H1 (cell line): ENCODE data around the gene RARA. TPM values are rescaled to one million over a fixed set of nuclear protein-coding genes. Genes with fewer than 3 reads are reported as not detected.

Source experiments
- CTCF ChIA-PET: fragments of 300-600 bp; sonication (Branson Sonifier 250); formaldehyde crosslinking; loops from one replicate; lab custom pipeline; 2021; ENCODE audit not compliant: partially characterized antibody; lab: Charles Lee
- POLR2A ChIA-PET: fragments of 300-600 bp; sonication (Branson Sonifier 250); formaldehyde crosslinking; loops from one replicate; lab custom pipeline; 2021; ENCODE audit warnings: inconsistent platforms; ENCODE audit not compliant: partially characterized antibody; lab: Charles Lee
- DNase-seq, 2 experiments: peaks; one replicate each; pipeline versions ENCODE4 v3.0.0 to v3.0.0-alpha.2; 2010 to 2022; ENCODE audit warnings: low spot score in 2 of 2, low read depth in 1 of 2, mixed read lengths in 1 of 2
- FAIRE-seq: peaks from 2 replicates; lab custom pipeline; 2011; peaks lifted over from hg19 to GRCh38; lab: Jason Lieb, UNC
- H2AFZ ChIP-seq: 2 replicates; pipeline ENCODE4 v1.8.1; 2012; ENCODE audit warnings: low read length, inconsistent platforms
- H2AK5ac ChIP-seq: 2 replicates; pipeline ENCODE4 v1.6.1; 2013; ENCODE audit warnings: low read depth, low read length
- H2BK120ac ChIP-seq: replicated peaks from 2 replicates; pipeline ENCODE3; 2013; ENCODE audit warnings: low read depth, low read length, inconsistent platforms
- H2BK12ac ChIP-seq: 2 replicates; pipeline ENCODE4 v1.6.1; 2013; ENCODE audit warnings: low read depth, low read length
- H2BK15ac ChIP-seq: 2 replicates; pipeline ENCODE4 v1.6.1; 2013; ENCODE audit warnings: low read length
- H2BK20ac ChIP-seq: 2 replicates; pipeline ENCODE4 v1.6.1; 2013; ENCODE audit warnings: low read length
- H2BK5ac ChIP-seq: 2 replicates; pipeline ENCODE4 v1.6.1; 2013; ENCODE audit warnings: low read depth, low read length
- H3K14ac ChIP-seq: 2 replicates; pipeline ENCODE4 v1.6.1; 2013; ENCODE audit warnings: inconsistent platforms; ENCODE audit not compliant: insufficient read length
- H3K18ac ChIP-seq: 2 replicates; pipeline ENCODE4 v1.6.1; 2013; ENCODE audit warnings: low read length; ENCODE audit errors: extremely low read depth
- H3K23ac ChIP-seq: 2 replicates; pipeline ENCODE4 v1.6.1; 2013; ENCODE audit warnings: inconsistent platforms; ENCODE audit not compliant: insufficient read length
- H3K23me2 ChIP-seq: 2 replicates; pipeline ENCODE4 v1.6.1; 2013; ENCODE audit warnings: low read depth, low read length
- H3K27ac ChIP-seq: 2 replicates; pipeline ENCODE4 v1.6.1; 2011; ENCODE audit warnings: low read depth, low read length, inconsistent platforms
- H3K27me3 ChIP-seq, 4 experiments: replicated peaks in 1 of 4; 1 replicate in 1 of 4; 2 replicates in 3 of 4; pipeline versions ENCODE4 v1.6.1 to v1.8.1; 2011 to 2013; ENCODE audit warnings: low read length in 3 of 4, mild to moderate bottlenecking in 3 of 4, inconsistent platforms in 2 of 4, mixed read lengths in 2 of 4, moderate library complexity in 1 of 4; ENCODE audit not compliant: control insufficient read depth in 3 of 4, insufficient read depth in 3 of 4; ENCODE audit errors: extremely low read depth in 1 of 4
- H3K36me3 ChIP-seq, 4 experiments: 2 replicates each; pipeline versions ENCODE4 v1.6.1 to v1.8.1; 2011 to 2013; ENCODE audit warnings: mild to moderate bottlenecking in 4 of 4, low read length in 3 of 4, moderate library complexity in 2 of 4, control low read depth in 1 of 4, inconsistent platforms in 1 of 4; ENCODE audit not compliant: insufficient read depth in 4 of 4, control insufficient read depth in 2 of 4
- H3K4ac ChIP-seq: replicated peaks from 2 replicates; pipeline ENCODE3; 2013; ENCODE audit warnings: low read length, low read depth, mixed read lengths, inconsistent platforms; ENCODE audit not compliant: insufficient read length
- H3K4me1 ChIP-seq, 4 experiments: replicated peaks in 1 of 4; 1 replicate in 1 of 4; 2 replicates in 3 of 4; pipeline versions ENCODE4 v1.6.1 to v1.8.1; 2011 to 2013; ENCODE audit warnings: low read length in 3 of 4, inconsistent platforms in 2 of 4, mixed read lengths in 1 of 4; ENCODE audit not compliant: insufficient read depth in 4 of 4, control insufficient read depth in 3 of 4
- H3K4me2 ChIP-seq, 2 experiments: 2 replicates each; pipeline versions ENCODE4 v1.6.1 to v1.8.1; 2011 to 2013; ENCODE audit warnings: low read depth in 2 of 2, low read length in 2 of 2, control low read depth in 1 of 2, inconsistent platforms in 1 of 2, mild to moderate bottlenecking in 1 of 2; ENCODE audit not compliant: insufficient read depth in 1 of 2
- H3K4me3 ChIP-seq, 4 experiments: fragments of 200-600, 300-600 bp in 1 of 4; sonication (generic), shearing (Covaris generic), sonication (Bioruptor Twin) in 1 of 4; 2 replicates each; pipeline versions ENCODE4 v1.5.1 to v1.8.1; 2011 to 2016; ENCODE audit warnings: low read length in 4 of 4, low read depth in 3 of 4, control low read depth in 2 of 4, inconsistent platforms in 2 of 4, mild to moderate bottlenecking in 2 of 4, mixed read lengths in 1 of 4, moderate library complexity in 1 of 4; ENCODE audit not compliant: insufficient read depth in 2 of 4; ENCODE audit errors: extremely low read depth in 1 of 4
- H3K56ac ChIP-seq: replicated peaks from 2 replicates; pipeline ENCODE3; 2013; ENCODE audit warnings: low read depth, mild to moderate bottlenecking, mixed read lengths, low read length, inconsistent platforms; ENCODE audit not compliant: insufficient read length
- H3K79me1 ChIP-seq: 2 replicates; pipeline ENCODE4 v1.6.1; 2013; ENCODE audit warnings: low read depth, low read length, control low read depth
- H3K79me2 ChIP-seq, 2 experiments: 2 replicates each; pipeline versions ENCODE4 v1.6.1 to v1.8.1; 2012 to 2013; ENCODE audit warnings: low read length in 2 of 2, mild to moderate bottlenecking in 2 of 2, inconsistent platforms in 1 of 2; ENCODE audit not compliant: insufficient read depth in 2 of 2, control insufficient read depth in 1 of 2
- H3K9ac ChIP-seq, 4 experiments: replicated peaks in 1 of 4; 1 replicate in 1 of 4; 2 replicates in 3 of 4; pipeline versions ENCODE4 v1.6.1 to v1.8.1; 2011 to 2013; ENCODE audit warnings: low read depth in 3 of 4, low read length in 3 of 4, control low read depth in 2 of 4, mild to moderate bottlenecking in 2 of 4, moderate library complexity in 2 of 4, inconsistent platforms in 1 of 4; ENCODE audit errors: extremely low read depth in 1 of 4
- H3K9me3 ChIP-seq, 2 experiments: 2 replicates each; pipeline versions ENCODE4 v1.6.1 to v1.8.1; 2012 to 2013; ENCODE audit warnings: mild to moderate bottlenecking in 2 of 2, moderate library complexity in 2 of 2, control low read depth in 1 of 2, inconsistent platforms in 1 of 2, low read depth in 1 of 2, low read length in 1 of 2, mixed read lengths in 1 of 2; ENCODE audit not compliant: insufficient read depth in 2 of 2
- H4K20me1 ChIP-seq, 2 experiments: replicated peaks in 1 of 2; 2 replicates each; pipeline versions ENCODE3 to v1.8.1; 2011 to 2013; ENCODE audit warnings: inconsistent platforms in 2 of 2, low read length in 2 of 2, mild to moderate bottlenecking in 1 of 2; ENCODE audit not compliant: insufficient read depth in 2 of 2, control insufficient read depth in 1 of 2
- H4K5ac ChIP-seq: 2 replicates; pipeline ENCODE4 v1.6.1; 2013; ENCODE audit warnings: low read length, low read depth, mixed read lengths, inconsistent platforms; ENCODE audit not compliant: insufficient read length
- H4K8ac ChIP-seq: 2 replicates; pipeline ENCODE4 v1.8.0; 2013; ENCODE audit warnings: mild to moderate bottlenecking, moderate library complexity, low read length, inconsistent platforms; ENCODE audit not compliant: insufficient read depth; ENCODE audit errors: extremely low read depth
- H4K91ac ChIP-seq: replicated peaks from 2 replicates; pipeline ENCODE3; 2013; ENCODE audit warnings: low read length, mixed read lengths, inconsistent platforms; ENCODE audit not compliant: insufficient read length
- GABPA ChIP-seq: IDR thresholded peaks from 2 replicates; pipeline ENCODE4 v1.6.1; 2011; ENCODE audit warnings: mild to moderate bottlenecking, low read length, moderate library complexity, borderline replicate concordance; ENCODE audit not compliant: insufficient read depth
- JUN ChIP-seq: IDR thresholded peaks from 2 replicates; pipeline ENCODE4 v1.6.1; 2011; ENCODE audit warnings: low read depth, mild to moderate bottlenecking, improper control_type of control experiment, low read length
- JUND ChIP-seq: IDR thresholded peaks from 2 replicates; pipeline ENCODE4 v1.6.1; 2011; ENCODE audit warnings: mild to moderate bottlenecking, improper control_type of control experiment, low read length
- MAFK ChIP-seq: IDR thresholded peaks from 2 replicates; pipeline ENCODE4 v1.6.1; 2012; ENCODE audit warnings: low read depth, mild to moderate bottlenecking, improper control_type of control experiment, low read length
- TCF12 ChIP-seq: IDR thresholded peaks from 2 replicates; pipeline ENCODE4 v1.6.1; 2011; ENCODE audit warnings: low read depth, mild to moderate bottlenecking, low read length
- WGBS, 2 experiments: shearing (Covaris generic) in 1 of 2; methylation state at CpG; one replicate each; pipeline versions ENCODE4 v1.1.6 to v1.1.7; 2013 to 2015; ENCODE audit warnings: low lambda C conversion rate in 2 of 2, mixed read lengths in 2 of 2, inconsistent platforms in 1 of 2, low coverage in 1 of 2, missing lambda C conversion rate in 1 of 2; ENCODE audit not compliant: insufficient replicate concordance in 2 of 2, insufficient coverage in 1 of 2, insufficient read length in 1 of 2; ENCODE audit errors: extremely low coverage in 1 of 2, missing lambda C conversion rate in 1 of 2; 5-methylcytosine and 5-hydroxymethylcytosine counted together
- polyA plus RNA-seq, 7 experiments: library from polyadenylated mRNA; depleted of rRNA in 3 of 7; stranded (reverse) in 5 of 7; unstranded in 2 of 7; fragments of >200 nt in 5 of 7; fragments of 200-250 nt in 2 of 7; gene quantifications; 1 replicate in 5 of 7; 2 replicates in 1 of 7; 4 replicates in 1 of 7; pipeline versions ENCODE4 v1.2.1 to v1.2.3, GENCODE V29; 2011 to 2013; ENCODE audit warnings: missing spikeins in 2 of 7, mixed read lengths in 2 of 7
- total RNA-seq: library from RNA; stranded (reverse); fragmentation: NEBNext Ultra II Directional; extraction: Animal tissue kit (Norgen Biotek cat#: 25700); gene quantifications from 2 replicates; pipeline ENCODE4 v1.2.1, GENCODE V29; 2021
- TF ChIP-seq, protein P1 (sequence below): IDR thresholded peaks from 2 replicates; pipeline ENCODE4 v1.6.1; 2011; ENCODE audit warnings: low read depth, mild to moderate bottlenecking, low read length; ENCODE audit not compliant: insufficient read depth

The RARA gene
- total and polyA plus RNA-seq, 2 of the 8 experiments (the other 6 are each of a cell fraction or from before 2014, with no cell fraction given): 4.4 to 16.5 TPM

DNA sequence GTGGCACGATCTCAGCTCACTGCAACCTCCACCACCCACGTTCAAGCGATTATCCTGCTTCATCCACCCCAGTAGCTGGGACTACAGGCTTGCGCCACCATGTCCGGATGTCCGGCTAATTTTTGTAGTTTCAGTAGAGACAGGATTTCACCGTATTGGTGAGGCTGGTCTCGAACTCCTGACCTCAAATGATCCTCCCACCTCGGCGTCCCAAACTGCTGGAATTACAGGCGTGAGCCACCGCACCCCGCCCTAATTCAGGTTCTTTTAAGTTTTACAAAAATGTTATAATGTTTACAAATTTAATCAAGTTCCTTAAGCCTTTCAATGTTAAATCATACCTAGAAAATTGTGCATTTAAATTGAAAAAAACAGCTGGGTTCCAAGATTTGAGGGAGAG is 68.9 kb downstream of the RARA start:
- WGBS, 2 experiments: 95% methylated on average over 13 of the region's 13 CpGs; no CpG with 5 or more reads in 1 of the 2 experiments
- H3K23me2 ChIP-seq: no peaks in the 10 kb centered on the region
- CTCF ChIA-PET: interaction anchor here (0.7 to 1.0 kb wide), 3 partner anchors 12 to 1625 kb away, joined by 3 read pairs; no protein-coding TSS in a partner anchor
- H2AK5ac ChIP-seq: no peak overlapping the region
- no peak overlapping the region for H3K56ac ChIP-seq
- no peak overlapping the region for H2BK12ac ChIP-seq
- H3K4ac ChIP-seq: no peak overlapping the region
- H3K9ac ChIP-seq: no peak overlapping the region
- DNase-seq (no peak), FAIRE-seq (no peak)
- H2BK5ac ChIP-seq: no peak overlapping the region
- no peaks in the 10 kb centered on the region for H3K79me1 ChIP-seq
- H3K14ac ChIP-seq: no peak overlapping the region
- no peaks in the 10 kb centered on the region for H3K79me2 ChIP-seq
- no peak overlapping the region for H3K4me3 ChIP-seq
- H2BK15ac ChIP-seq: no peak overlapping the region
- H2AFZ ChIP-seq: no peak overlapping the region
- no peak overlapping the region for H4K91ac ChIP-seq
- no peak overlapping the region for H3K18ac ChIP-seq
- H4K20me1 ChIP-seq: no peaks in the 10 kb centered on the region
- POLR2A ChIA-PET: no interaction called here
- no peak overlapping the region for H3K27ac ChIP-seq
- peaks cover 0 to 2% of the 10 kb centered on the region in 2 experiments; a peak in 1 of 4 replicates for H3K9me3 ChIP-seq
- no peak overlapping the region for H4K5ac ChIP-seq
- H2BK20ac ChIP-seq: no peak overlapping the region
- H3K4me2 ChIP-seq: no peak overlapping the region
- H2BK120ac ChIP-seq: no peak overlapping the region
- no peaks in the 10 kb centered on the region for H3K27me3 ChIP-seq
- H3K4me1 ChIP-seq: peaks cover 0 to 6% (median 4%) of the 10 kb centered on the region in 4 experiments; a peak in 3 of 7 replicates
- no peaks in the 10 kb centered on the region for H3K36me3 ChIP-seq
- no peak overlapping the region for H3K23ac ChIP-seq
- no peak overlapping the region for H4K8ac ChIP-seq
- TF ChIP-seq, protein P1, sequence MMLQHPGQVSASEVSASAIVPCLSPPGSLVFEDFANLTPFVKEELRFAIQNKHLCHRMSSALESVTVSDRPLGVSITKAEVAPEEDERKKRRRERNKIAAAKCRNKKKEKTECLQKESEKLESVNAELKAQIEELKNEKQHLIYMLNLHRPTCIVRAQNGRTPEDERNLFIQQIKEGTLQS: no peak
- TF ChIP-seq JUN (no peak), MAFK (no peak), GABPA (no peak), TCF12 (no peak), JUND (no peak)
